HG03571 (cell line): ENCODE measurements around the gene SFXN1.
"Not testable (repeated sequence)": the region's sequence is repeated elsewhere in the genome, so short reads cannot be mapped to it uniquely, and the experiment has no call there.

Experiments
- ATAC-seq: cut with Tn5 transposase; IDR thresholded peaks from one replicate; pipeline ENCODE4 v1.9.1; 2021; ENCODE audit not compliant: unreplicated experiment

Gene SFXN1, protein sequence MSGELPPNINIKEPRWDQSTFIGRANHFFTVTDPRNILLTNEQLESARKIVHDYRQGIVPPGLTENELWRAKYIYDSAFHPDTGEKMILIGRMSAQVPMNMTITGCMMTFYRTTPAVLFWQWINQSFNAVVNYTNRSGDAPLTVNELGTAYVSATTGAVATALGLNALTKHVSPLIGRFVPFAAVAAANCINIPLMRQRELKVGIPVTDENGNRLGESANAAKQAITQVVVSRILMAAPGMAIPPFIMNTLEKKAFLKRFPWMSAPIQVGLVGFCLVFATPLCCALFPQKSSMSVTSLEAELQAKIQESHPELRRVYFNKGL

DNA sequence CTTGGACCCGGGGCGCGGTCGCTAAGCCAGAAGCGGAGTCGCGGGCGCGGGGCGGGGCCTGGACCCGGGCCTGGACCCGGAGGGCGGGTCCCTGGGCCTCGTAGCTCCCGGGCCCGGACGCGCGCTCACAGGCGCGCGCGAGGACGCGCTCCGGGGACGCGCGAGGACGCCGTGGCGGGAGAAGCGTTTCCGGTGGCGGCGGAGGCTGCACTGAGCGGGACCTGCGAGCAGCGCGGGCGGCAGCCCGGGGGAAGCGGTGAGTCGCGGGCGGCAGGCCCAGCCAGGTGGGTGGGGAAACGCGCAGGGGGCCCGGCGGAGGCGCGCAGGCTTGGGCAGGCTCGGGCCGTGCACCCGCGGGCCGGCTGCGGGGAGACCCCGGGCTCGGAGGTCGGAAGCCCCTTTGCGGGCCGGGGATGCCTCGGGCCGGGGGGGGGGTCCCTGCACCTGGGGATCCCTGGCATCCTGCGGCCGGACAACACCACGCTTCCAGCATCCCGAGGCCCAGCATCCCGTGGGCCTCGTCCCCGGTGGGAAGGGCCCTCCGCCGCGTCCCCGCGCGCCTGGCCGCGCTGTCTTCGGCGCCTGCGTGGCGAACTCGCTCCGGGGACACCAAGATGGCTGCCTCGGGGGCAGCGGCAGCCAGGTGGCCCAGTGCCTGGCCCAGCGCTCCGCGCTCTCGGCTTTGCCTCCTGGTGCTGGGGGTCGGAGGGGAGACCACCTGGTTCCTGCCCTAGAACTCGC is at the start of gene SFXN1:
Gene SFXN1, plus strand, starts transcription at position 177 of the 741 bp plus-strand sequence. CDS start 13,544 bp downstream, outside the sequence.
- ATAC-seq, result peak; percentile 93

DNA sequence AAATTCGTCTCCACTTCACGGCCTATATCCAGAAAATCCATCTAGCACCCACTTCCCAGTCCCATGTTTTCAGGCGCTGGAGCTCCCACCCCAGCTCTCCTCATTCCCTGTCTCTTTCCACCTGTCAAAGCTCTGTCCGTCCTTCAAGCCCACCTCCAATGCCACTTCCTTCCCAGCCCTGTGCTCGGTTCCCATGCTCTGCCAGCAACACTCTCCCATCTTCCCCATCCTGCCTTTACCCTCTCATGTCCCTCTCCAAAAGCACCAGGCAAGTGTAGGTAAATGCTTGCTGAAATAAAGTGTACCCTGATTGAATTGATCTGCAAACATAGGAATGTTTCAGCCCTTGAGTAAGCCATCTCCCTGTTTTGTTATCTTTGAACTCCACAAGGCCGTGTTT is 43.6 kb upstream of the SFXN1 start:
- ATAC-seq, result no peak

DNA sequence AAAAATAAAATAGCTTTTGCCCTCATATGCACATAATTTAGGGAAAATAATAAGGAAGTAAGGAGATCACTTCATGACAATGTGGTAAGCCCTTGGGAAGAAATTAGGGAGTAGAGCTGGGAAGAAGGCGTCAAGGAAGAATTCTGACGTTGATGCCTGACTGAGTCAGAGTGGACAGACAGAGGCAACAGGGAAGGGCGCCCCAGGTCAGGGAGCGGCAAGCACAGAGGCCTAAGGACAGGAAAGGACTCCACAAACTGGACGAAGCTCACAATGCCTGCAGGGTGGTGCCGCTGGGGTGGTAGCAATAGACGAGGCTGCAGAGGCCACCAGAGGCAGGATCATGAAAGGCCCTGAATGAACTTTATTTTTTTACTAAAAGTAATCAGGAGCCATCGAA is 42.0 kb upstream of the SFXN1 start:
- ATAC-seq, result no peak

DNA sequence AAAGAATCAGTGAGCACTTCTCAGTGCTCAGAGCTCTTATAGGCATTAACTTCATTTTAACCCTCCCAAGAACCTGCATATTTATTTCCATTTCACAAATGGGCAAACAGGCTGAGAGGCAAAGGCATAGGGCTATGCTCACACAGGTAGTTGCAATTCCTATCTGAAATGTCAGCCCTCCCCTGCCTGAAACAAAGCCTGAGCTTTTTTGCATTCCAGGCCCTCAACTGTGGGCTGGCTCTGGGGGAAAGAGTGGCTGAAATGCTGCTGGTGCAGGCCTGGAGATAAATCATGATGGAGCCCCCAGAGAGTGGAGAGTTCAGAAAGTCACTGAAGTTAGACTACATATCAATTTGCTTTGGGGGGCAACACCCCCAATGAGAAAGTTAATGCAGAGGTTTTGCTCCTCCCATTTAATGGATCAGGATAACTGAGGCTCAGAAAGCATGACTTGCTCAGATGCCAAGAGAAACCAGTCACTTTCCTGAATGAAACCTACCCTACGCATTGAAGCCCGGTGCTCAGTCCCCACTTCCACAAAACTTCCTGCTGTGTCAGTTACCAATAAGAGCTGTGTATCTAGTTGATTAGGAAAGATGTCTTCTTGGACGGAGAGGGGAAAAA is 40.0 kb upstream of the SFXN1 start:
- ATAC-seq, result no peak

DNA sequence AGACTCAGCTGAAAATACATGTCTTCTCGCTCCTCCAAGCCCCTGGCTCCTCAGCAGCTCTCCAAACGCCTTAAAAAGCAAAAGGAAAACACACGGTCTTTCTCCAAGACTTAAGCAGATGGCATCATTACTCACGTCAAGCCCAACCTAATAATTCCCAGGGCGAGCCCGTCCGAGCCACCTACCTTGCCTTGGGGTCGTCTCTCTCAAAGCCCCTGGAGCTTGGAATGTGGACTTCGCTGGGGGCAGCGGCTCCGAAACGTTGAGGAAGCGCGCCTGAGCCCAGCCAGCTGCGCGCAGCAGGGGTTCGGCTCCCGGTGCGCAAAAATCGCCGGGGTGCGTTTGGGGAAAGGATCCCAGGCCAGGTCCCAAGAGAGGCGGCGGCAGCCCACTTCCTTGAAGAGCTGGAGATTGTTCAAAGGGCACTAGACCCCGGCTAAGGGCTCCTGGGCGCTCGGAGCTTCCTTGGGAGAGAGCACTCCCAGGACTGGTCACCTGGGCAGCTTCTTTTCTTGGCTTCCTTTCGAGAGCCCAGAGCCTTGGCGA is 34.8 kb upstream of the SFXN1 start:
- no peak for ATAC-seq

DNA sequence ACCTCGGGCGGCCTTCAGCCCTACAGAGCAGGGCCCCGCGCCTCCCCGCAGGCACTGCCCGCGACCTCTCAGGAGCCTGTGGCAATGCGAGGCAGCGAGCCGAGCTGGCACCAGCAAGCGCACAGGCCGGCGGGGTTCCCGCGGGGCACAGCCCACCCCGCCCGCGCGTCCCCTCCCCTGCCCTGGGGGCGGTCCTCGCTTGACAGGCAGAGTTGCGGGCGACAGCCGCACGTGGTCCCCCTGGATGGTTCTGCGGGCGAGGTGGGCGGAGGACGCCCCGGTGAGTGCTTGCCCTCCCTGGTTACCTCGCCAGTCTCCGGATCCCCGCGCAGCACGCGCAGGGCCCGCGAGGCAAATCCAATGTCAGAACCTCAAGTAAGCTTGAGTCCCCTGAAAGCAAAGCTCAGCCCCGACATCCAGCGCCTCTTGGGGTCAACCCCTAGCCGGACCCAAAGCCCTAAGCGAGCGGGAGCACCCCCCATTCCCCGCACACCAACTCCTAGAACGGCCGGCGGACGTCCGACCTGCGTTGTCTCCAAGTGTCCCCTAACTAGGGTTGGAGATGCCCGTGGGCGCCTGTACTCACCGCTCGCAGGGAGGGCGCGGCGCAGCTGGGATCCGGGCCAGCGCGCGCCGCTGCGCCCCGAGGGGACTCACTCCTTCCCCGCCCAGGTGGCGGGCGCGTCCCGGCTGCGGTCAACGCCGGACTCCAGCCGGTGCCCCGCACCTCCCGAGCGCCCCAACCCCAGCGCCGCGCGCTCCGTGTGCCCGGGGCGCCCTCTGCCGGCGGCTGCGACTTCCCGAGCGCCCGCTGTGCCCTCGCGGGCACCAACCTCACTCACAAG is 34.1 kb upstream of the SFXN1 start, which contains the start of gene DRD1:
Gene DRD1, minus strand, starts transcription at position 123 of the 845 bp plus-strand sequence. CDS start 1,083 bp downstream, outside the sequence.
- ATAC-seq, result no peak

DNA sequence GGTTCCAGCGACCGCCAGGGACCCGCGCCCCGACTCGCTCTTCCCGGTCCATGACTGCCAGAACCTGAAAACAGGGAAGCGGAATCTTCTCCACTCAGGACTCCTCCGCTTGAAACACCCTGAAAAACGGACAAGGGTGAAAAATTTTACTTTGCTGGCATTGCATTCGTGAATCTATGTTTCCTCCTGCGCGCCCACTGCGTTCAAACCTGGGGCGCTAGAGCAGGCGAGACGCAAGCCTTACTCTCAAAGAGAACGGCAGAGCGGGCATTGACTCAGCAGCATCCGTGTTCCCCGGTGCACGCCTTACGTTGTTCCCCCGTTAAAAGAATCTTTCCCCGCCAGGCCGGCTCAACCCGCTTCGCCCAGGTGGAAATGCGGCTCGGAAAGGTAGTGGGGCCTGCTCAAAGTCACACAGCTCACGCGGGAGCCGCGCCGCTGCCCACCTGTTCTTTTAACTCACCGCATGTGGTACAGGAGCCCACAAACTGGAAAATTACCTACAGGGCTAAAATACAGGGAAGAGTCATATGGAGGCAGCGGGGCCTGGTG is 33.4 kb upstream of the SFXN1 start:
- no peak for ATAC-seq

DNA sequence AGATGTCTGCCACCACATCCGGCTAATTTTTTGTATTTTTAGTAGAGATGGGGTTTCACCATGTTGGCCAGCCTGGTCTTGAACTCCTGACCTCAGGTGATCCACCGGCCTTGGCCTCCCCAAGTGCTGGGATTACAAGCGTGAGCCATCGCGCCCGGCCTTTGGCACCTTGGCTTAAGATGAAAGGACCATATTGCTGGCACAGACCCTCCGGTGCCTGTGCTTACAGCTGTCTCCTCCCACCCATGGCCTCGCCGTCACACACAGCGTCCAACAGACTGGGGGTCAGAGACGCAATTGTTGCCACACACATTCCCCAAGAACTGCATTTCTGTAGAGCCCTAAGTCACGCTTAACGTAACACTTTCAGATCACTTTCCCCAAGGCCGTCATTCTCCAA is 32.0 kb upstream of the SFXN1 start:
- ATAC-seq, result not testable (repeated sequence)

DNA sequence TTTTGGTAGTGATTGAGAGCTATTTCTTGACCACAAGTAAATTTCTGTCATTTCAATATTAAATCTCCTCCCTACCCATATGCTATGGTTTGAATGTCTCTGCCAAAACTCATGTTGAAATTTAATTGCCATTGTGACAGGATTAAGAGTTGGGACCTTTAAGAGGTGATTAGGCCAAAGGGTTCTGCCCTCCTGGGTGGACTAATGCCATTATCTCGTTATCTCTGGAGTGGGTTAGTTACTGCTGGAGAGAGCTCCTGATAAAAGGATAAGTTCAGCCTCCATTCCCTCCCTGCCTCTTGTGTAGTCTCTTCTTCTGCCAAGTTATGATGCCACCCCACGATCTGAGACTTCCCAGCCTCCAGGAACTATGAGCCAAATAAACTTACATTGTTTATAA is 30.8 kb upstream of the SFXN1 start:
- no peak for ATAC-seq

DNA sequence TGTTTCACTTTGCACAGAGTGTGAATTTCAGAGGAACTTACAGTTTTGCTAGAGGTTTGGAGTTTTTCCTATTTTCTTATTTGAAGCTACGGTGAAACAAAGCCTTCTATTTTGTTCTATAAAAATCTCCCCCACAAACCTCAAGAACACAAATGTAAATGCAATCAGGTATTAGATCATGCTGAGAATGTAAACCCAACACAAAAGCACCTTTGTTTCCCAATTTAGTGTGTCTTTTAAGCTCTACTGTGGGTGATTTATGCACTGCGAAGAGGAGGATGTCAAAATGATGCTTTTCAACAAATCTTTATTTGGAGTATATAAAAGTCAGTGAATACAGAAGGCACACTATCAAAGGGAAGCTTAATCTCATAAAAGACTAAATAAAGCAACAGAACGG is 30.1 kb upstream of the SFXN1 start:
- ATAC-seq, result no peak

DNA sequence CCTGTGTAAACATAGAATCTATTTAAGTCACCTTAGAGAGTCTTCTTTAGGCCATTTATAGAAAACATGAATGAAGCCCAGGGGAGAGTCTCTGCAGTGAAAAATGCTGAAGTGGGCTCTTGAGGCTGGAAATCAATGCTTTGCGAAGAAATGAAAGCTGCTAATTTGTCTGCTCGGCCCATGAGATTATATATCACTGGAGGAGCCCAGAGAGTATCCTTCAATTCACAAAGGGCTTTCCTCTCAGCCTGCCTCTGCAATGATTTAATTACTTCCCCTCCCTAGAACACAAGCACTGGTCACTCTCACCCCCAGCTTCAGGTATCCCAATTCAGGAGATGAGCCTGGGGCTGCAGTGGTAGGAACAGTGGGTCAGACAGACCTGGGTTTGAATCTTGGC is 26.2 kb upstream of the SFXN1 start:
- no peak for ATAC-seq

DNA sequence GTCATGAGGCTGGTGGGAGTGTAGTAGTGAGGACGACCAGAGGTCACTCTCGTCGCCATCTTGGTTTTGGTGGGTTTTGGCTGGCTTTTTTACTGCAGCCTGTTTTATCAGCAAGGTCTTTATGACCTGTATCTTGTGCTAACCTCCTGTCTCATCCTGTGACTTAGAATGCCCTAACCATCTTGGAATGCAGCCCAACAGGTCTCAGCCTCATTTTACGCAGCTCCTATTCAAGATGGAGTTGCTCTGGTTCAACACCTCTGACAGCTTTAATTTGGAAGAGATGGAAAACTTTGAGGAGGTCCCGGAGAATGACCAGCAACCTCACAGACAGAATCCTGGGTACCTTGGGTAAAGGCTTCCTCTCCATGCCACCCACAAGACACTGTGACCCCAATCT is 24.0 kb upstream of the SFXN1 start:
- not testable (repeated sequence) for ATAC-seq

DNA sequence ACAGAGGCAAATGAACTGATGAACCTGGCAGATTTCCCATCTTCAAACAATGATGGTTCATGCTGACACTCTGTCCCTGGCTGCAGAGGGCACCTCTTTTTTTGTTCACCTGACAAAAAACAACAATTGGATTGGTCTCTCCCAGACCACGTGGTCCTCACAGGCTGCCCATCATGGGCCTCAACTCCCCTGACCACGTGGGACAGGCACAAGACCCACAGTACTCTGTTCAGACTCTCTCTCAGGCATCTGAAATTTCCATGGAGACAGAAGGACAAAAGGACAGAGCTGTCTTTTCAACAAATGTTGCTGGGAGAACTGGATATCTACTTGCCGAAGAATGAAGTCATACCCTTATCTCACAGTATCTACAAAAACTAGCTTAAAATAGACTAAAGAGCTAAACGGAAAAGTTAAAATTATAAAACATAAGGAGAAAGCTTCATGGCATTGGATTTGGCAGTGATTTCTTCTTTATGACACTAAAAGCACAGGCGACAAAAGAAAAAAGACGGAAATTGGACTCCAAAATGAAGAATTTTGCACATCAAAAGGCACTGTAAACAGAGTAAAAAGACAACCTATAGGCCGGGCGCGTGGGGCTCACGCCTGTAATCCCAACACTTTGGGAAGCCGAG is 22.1 kb upstream of the SFXN1 start:
- no peak for ATAC-seq

DNA sequence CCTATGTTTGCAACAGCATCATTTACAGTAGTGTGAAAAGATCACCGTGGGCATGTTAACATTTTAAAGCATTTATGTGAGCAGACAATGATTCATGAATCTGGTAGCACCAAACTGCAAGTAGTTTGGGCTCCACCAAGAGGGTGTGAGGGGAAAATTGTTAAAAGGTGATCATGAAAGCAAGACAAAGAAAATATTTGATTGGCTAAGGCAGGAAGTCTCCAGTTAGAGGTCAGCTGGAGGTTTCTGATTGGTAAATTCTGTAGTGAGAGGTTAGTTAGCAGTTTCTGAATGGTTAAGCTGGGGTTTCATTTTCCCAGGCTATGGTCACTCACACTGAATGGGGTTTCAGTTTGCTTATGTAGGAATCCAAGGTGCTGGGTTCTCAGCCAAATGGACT is 20.9 kb upstream of the SFXN1 start:
- peak; percentile 92 for ATAC-seq

DNA sequence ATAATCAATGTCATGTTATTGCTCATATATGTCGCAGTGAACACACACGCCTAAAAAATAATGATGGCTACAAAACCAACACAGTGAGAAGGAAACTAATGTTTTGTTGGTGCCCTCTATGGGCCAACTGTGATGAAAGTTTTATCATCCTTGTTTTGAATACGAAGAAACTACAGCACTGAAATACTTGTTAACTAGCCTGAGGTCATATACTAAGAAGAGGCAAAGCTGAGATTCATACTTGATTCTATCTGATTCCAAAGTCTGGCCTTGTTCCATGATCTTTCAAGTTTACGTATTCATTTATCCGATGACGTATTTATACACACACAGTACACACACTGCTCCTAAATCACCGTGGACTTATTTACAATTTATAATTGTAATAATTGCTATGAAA is 18.2 kb upstream of the SFXN1 start:
- no peak for ATAC-seq

DNA sequence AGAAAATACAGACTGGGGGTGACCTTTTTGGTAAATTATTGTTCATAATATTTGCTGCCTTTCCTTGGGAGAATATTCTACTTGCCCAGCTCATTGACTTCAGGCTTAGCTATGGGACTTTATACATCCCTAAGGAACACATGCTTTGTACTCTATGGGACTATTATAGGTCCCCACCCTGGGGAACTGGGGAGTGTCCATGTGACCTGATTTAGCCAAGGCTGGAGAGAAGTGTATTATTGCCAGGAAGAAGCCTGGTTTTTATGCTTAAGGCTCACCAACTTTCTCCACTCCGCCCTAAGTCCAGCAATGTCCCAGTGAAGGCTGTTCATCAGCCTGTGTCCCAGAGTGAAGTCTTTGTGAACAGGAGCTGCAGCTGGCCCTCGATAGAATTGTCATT is 17.8 kb upstream of the SFXN1 start:
- ATAC-seq, result no peak

DNA sequence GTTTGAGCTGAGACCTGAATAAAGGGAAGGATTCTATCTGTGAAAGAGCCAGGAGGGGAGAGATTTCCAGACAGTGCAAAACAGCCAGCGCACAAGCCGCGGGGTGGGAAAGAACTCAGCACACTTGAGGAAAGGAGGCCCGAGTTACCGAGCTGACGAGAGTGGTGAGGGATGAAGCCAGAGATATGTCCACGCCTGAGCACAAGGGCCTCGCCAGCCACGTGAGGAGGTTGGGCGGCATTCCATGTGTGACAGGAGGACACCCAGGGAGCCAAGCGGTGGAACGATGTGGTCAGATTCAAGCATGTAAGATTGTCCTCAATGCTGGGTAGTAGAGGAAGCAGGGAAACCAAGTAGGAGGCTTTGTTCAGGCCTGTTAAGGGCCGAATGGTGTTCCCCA is 17.0 kb upstream of the SFXN1 start:
- ATAC-seq, result no peak

DNA sequence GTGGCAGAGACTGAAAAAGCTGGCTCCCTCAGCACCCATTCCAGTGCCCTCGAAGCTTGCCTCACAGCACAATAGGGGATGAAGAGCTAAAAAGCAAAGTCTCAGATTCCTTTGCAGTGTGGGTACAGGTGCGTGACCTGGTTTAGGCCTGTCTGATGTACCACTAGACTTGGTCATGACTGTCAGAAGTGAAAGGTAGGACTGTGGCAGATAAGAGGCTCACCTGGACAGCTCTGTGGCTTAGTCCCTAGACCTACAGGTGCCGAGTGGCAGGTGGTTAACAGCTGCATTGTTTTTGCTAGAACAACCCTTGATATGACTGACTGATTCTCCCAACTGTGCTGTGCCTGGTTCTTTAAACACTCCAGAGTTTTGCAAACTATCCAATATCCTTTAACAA is 14.7 kb upstream of the SFXN1 start:
- no peak for ATAC-seq

DNA sequence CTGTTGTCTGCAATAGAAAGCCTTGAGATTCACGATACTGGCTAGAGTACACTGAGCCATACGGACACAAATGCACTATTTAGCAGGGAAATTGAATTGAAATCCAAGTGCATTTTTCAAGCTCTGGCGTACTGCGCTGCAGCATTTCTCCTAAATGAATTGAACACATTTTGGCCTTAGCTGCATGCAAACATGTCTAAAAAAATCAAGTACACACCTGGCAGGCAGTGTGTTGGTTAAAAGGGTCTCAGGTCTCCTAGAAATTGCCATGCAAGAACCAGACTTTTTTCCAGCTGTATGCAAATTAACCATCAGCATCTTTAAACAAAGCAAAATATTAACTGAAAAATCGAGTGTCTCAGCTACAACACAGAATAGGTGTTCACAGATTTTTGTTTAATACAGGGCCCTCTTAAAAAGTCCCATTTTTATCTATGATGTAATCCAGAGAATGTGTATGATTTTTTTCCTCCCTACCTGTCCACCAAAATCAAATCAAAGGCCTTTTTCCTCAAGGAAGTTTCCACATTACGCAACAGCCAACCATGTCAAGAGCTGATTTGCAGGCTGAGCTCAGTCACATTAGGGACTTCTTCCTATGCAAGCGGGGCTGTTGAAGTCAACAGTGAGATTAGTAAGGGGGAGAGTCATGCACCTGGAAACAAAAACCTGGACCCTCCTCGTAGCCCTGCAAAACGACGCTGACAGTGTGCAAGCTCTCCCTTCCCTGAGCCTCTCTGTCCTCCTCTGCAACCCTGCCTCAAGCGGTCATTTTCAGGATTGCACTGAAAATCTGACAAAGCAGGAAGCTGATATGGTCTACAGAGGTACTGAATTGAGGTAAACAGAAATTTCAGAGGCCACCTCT is 14.1 kb upstream of the SFXN1 start:
- peak; percentile 99 for ATAC-seq
